ENCODE measurements around the gene OR51B4.
"Not testable (repeated sequence)": the region's sequence is repeated elsewhere in the genome, so short reads cannot be mapped to it uniquely, and the experiment has no call there.

OR51B4 gene

GRCh38 chr11:5269715-5270147 is 32.0 kb downstream of the OR51B4 start, which contains the start of gene HBE1:
HBE1 (minus strand) TSS chr11:5269945; CDS start chr11:5269890, 55 bp downstream.
- DNase-seq = no peak

DNA sequence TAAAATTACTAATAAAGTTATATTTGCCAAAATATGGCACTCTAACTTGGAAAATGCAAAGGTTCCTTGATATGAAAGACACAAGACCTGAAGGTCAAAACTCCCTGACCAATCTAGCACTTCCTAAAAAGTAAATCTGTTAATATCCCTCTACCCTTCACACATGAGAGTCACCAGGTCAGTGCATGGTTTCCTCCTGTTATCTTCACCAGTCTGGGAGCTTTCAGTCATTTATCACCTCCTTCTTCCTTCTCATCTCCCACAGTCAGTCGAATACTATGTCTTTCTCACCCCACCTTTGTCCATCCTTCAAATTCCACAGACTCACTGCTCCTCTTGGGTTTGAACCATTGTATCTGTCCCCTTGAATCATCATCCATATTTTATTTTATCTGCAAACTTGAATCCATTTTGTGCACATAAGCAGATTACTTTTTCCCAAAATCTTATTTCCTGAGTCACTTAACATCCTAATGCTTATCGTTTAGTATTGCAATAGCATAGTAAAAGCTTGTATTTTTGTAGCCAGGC is 34.6 kb downstream of the OR51B4 start:
- DNase-seq = no peak

DNA sequence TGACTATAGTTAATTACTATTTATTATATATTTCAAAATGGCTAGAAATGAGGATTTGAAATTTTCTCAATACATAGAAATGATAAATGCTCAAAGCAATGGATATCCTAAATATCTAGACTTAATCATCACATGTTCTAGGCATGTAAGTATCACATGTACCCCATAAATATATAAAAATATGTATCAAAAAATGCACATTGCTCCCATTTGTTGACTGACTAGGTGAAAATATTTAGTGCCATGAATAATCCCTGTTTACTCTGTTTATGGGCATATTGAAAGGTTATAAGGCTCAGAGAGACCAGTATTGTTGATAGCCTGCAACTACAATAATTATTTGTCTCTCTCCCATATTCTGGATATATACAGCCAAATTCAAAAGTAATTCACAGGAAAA is 35.1 kb downstream of the OR51B4 start:
- no peak for DNase-seq

GRCh38 chr11:5265832-5266231 is 35.9 kb downstream of the OR51B4 start:
- DNase-seq = no peak

DNA sequence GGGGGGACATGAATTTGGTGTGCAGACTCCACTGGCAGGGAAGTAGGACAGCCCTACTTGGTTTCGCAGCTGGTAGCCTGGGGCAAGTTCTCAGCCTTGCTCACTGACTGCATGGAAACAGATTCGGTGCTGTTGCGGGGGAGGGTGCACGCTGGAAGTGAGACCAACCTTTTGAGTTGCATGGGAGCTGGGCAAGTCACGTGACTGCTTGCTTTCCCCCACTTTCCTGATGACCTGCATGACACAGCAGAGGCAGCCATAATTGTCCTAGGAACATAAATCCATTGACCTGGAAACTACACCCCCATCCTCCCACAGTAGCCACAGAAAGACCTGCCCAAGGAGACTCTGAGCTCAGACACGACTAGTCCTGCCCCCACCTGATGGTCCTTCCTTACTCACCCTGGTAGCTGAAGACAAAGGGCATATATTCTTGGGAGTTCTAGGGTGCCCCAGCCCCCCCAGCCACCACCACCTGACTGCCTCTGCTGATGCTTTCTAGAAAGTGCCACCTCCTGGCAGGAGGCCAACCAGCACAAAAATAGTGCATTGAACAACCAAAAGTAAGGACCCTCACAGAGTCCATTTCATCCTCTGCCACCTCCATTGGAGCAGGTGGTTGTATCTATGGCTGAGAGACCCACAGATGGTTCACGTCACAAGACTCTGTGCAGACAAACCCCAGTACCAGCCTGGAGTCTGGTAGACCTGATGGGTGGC is 43.0 kb downstream of the OR51B4 start:
- DNase-seq = no peak

DNA sequence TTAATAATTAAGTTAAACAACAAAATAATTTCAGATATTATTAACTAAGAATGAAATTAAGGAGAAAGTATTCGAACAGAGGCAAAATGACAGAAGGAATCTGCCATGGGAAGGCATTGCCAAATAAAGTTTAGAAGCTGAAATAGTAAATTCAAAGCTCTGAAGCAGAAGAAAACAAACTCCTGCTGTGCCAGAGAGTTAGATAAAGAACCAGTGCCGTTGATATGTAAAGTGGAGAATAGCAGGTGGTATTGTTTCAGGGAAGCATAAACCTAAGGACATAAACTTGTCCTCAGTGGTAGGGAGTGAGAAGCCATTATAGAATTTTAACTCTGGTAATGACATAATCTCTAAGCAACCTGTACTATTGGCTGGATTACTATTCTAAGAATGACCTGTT is 44.5 kb downstream of the OR51B4 start:
- no peak for DNase-seq

DNA sequence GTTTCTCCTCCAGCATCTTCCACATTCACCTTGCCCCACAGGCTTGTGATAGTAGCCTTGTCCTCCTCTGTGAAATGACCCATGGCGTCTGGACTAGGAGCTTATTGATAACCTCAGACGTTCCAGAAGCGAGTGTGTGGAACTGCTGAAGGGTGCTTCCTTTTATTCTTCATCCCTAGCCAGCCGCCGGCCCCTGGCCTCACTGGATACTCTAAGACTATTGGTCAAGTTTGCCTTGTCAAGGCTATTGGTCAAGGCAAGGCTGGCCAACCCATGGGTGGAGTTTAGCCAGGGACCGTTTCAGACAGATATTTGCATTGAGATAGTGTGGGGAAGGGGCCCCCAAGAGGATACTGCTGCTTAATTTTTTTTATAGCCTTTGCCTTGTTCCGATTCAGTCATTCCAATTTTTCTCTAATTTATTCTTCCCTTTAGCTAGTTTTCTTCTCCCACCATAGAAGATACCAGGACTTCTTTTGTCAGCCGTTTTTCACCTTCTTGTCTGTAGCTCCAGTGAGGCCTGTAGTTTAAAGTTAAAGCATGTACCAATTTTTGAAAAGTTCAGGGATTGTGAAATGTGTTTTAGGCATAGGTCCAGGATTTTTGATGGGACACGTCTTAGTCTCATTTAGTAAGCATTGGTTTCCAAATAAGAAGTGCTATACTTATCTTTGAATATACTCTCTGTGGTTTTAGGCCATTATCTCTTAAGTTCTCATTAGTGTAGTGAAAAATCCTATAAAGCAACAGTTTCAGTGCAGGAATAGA is 46.9 kb downstream of the OR51B4 start, which contains the start of gene HBG2:
HBG2 (minus strand) TSS at position 136 of the 768 bp plus-strand sequence; CDS start at position 83, 53 bp downstream.
- DNase-seq = not testable (repeated sequence)

DNA sequence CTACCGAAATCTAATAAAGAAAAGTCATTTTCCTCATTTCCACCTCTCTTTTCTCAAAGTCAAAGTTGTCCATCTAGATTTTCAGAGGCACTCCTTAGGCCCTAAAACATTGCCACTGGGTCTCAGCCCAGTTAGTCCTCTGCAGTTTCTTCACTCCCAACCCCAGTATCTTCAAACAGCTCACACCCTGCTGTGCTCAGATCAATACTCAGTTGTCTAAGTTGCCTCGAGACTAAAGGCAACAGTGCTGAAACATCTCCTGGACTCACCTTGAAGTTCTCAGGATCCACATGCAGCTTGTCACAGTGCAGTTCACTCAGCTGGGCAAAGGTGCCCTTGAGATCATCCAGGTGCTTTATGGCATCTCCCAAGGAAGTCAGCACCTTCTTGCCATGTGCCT is 47.7 kb downstream of the OR51B4 start:
- DNase-seq = not testable (repeated sequence)

- DNase-seq = not testable (repeated sequence)
These were observed 48.3 kb downstream of the OR51B4 start for GRCh38 chr11:5253440-5253839.

DNA sequence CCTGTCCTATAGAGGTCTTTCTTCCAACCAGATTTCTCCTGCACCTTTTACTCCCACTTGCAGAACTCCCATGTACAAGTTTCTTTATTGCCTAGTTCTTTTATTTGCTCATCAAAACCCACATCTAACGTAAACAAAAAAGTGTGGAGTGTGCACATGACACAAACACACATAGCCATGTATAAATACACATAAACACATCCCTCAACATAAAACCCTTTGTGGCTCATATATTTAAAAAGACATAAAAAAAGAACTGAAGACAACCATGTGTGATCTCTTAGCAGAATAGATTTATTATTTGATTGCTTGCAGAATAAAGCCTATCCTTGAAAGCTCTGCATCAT is 48.9 kb downstream of the OR51B4 start:
- DNase-seq = no peak

- DNase-seq = no peak
These were observed 49.4 kb downstream of the OR51B4 start for GRCh38 chr11:5252192-5252918.

GRCh38 chr11:5251746-5252145 is 50.0 kb downstream of the OR51B4 start:
- DNase-seq = no peak
